ENCODE data around the gene TMPRSS15.
"Not testable (repeated sequence)": the region's sequence is repeated elsewhere in the genome, so short reads cannot be mapped to it uniquely, and the experiment has no call there.

Gene TMPRSS15

GRCh38 chr21:18384771-18385170, 18.8 kb downstream of the TMPRSS15 start:
- no peak overlapping the region for H3K4me3 ChIP-seq (ENCODE audit: low read depth, low read length, poor library complexity, severe bottlenecking)
- no peaks in the 10 kb centered on the region for H3K79me2 ChIP-seq (ENCODE audit: insufficient read depth, low read length)
- TF ChIP-seq CTCF (IDR thresholded peaks at IDR 0.05; ENCODE audit: low read length) (peak; percentile 62), EZH2 (IDR thresholded peaks at IDR 0.05; ENCODE audit: borderline replicate concordance, low read length) (no peak)
- H3K9me3 ChIP-seq (ENCODE audit: low read length) = no peaks in the 10 kb centered on the region
- H3K27ac ChIP-seq (ENCODE audit: low read depth, low read length, poor library complexity, severe bottlenecking) = no peak overlapping the region
- peaks cover 14% of the 10 kb centered on the region for H3K4me1 ChIP-seq (ENCODE audit: insufficient read depth, low read length, severe bottlenecking)
- no peaks in the 10 kb centered on the region for H4K20me1 ChIP-seq (ENCODE audit: insufficient read depth, low read length)
- H2AFZ ChIP-seq (ENCODE audit: low read length) = no peak overlapping the region
- no peak overlapping the region for H3K9ac ChIP-seq (ENCODE audit: low read length)
- no peaks in the 10 kb centered on the region for H3K36me3 ChIP-seq (ENCODE audit: insufficient read depth, low read length)
- no peaks in the 10 kb centered on the region for H3K9me2 ChIP-seq (ENCODE audit: low read depth, low read length)
- no peak overlapping the region for H3K4me2 ChIP-seq (ENCODE audit: low read length)
- no peaks in the 10 kb centered on the region for H3F3A ChIP-seq (ENCODE audit: insufficient read depth, low read length)
- H3K27me3 ChIP-seq (ENCODE audit: insufficient read depth, low read length) = no peaks in the 10 kb centered on the region

GRCh38 chr21:18382934-18383619, 20.5 kb downstream of the TMPRSS15 start:
- H3K36me3 ChIP-seq (ENCODE audit: insufficient read depth, low read length) = not testable (repeated sequence)

GRCh38 chr21:18382141-18382540, 21.4 kb downstream of the TMPRSS15 start:
- no peak overlapping the region for H2AFZ ChIP-seq (ENCODE audit: low read length)
- H4K20me1 ChIP-seq (ENCODE audit: insufficient read depth, low read length) = no peaks in the 10 kb centered on the region
- H3K4me2 ChIP-seq (ENCODE audit: low read length) = no peak overlapping the region
- H3K9me3 ChIP-seq (ENCODE audit: low read length) = no peaks in the 10 kb centered on the region
- H3K27me3 ChIP-seq (ENCODE audit: insufficient read depth, low read length) = no peaks in the 10 kb centered on the region
- TF ChIP-seq EZH2 (IDR thresholded peaks at IDR 0.05; ENCODE audit: borderline replicate concordance, low read length) (no peak), CTCF (IDR thresholded peaks at IDR 0.05; ENCODE audit: low read length) (no peak)
- no peak overlapping the region for H3K27ac ChIP-seq (ENCODE audit: low read depth, low read length, poor library complexity, severe bottlenecking)
- H3K4me3 ChIP-seq (ENCODE audit: low read depth, low read length, poor library complexity, severe bottlenecking) = no peak overlapping the region
- H3F3A ChIP-seq (ENCODE audit: insufficient read depth, low read length) = no peaks in the 10 kb centered on the region
- no peaks in the 10 kb centered on the region for H3K4me1 ChIP-seq (ENCODE audit: insufficient read depth, low read length, severe bottlenecking)
- no peaks in the 10 kb centered on the region for H3K36me3 ChIP-seq (ENCODE audit: insufficient read depth, low read length)
- H3K9ac ChIP-seq (ENCODE audit: low read length) = no peak overlapping the region
- no peaks in the 10 kb centered on the region for H3K9me2 ChIP-seq (ENCODE audit: low read depth, low read length)
- no peaks in the 10 kb centered on the region for H3K79me2 ChIP-seq (ENCODE audit: insufficient read depth, low read length)

More at GRCh38 chr21:18382934-18383619, 20.5 kb downstream of the TMPRSS15 start:
- H3K9me3 ChIP-seq (ENCODE audit: low read length); H3K79me2 ChIP-seq (ENCODE audit: insufficient read depth, low read length); H3K27ac ChIP-seq (ENCODE audit: low read depth, low read length, poor library complexity, severe bottlenecking); H4K20me1 ChIP-seq (ENCODE audit: insufficient read depth, low read length); H2AFZ ChIP-seq (ENCODE audit: low read length); H3K27me3 ChIP-seq (ENCODE audit: insufficient read depth, low read length); H3F3A ChIP-seq (ENCODE audit: insufficient read depth, low read length); H3K4me3 ChIP-seq (ENCODE audit: low read depth, low read length, poor library complexity, severe bottlenecking); H3K9me2 ChIP-seq (ENCODE audit: low read depth, low read length); H3K9ac ChIP-seq (ENCODE audit: low read length); H3K4me2 ChIP-seq (ENCODE audit: low read length); H3K4me1 ChIP-seq (ENCODE audit: insufficient read depth, low read length, severe bottlenecking): not testable (repeated sequence)

GRCh38 chr21:18373606-18374005, 30.0 kb downstream of the TMPRSS15 start:
- no peaks in the 10 kb centered on the region for H3K27me3 ChIP-seq (ENCODE audit: insufficient read depth, low read length)
- H3K9me2 ChIP-seq (ENCODE audit: low read depth, low read length) = no peaks in the 10 kb centered on the region
- TF ChIP-seq CTCF (IDR thresholded peaks at IDR 0.05; ENCODE audit: low read length) (no peak), EZH2 (IDR thresholded peaks at IDR 0.05; ENCODE audit: borderline replicate concordance, low read length) (no peak)
- H3K4me1 ChIP-seq (ENCODE audit: insufficient read depth, low read length, severe bottlenecking) = no peaks in the 10 kb centered on the region
- H3K79me2 ChIP-seq (ENCODE audit: insufficient read depth, low read length) = no peaks in the 10 kb centered on the region
- no peaks in the 10 kb centered on the region for H3K36me3 ChIP-seq (ENCODE audit: insufficient read depth, low read length)
- no peak overlapping the region for H3K27ac ChIP-seq (ENCODE audit: low read depth, low read length, poor library complexity, severe bottlenecking)
- H3K4me3 ChIP-seq (ENCODE audit: low read depth, low read length, poor library complexity, severe bottlenecking) = no peak overlapping the region
- no peak overlapping the region for H3K4me2 ChIP-seq (ENCODE audit: low read length)
- no peak overlapping the region for H2AFZ ChIP-seq (ENCODE audit: low read length)
- H4K20me1 ChIP-seq (ENCODE audit: insufficient read depth, low read length) = no peaks in the 10 kb centered on the region
- no peaks in the 10 kb centered on the region for H3K9me3 ChIP-seq (ENCODE audit: low read length)
- H3K9ac ChIP-seq (ENCODE audit: low read length) = no peak overlapping the region
- no peaks in the 10 kb centered on the region for H3F3A ChIP-seq (ENCODE audit: insufficient read depth, low read length)

Data from OCI-LY1 (cell line).